IPS DF 19.7 (cell line): ENCODE measurements around the gene AFDN.
"Not testable (repeated sequence)": the region's sequence is repeated elsewhere in the genome, so short reads cannot be mapped to it uniquely, and the experiment has no call there.

ENCODE experiments used
- DNase-seq: peaks from one replicate; pipeline ENCODE4 v3.0.0-alpha.2; 2013; ENCODE audit warnings: low read depth, low spot score

Gene AFDN

GRCh38 chr6:167997642-167998041, 170.9 kb downstream of the AFDN start, which contains the start of gene KIF25:
KIF25 (plus strand) TSS chr6:167997671; CDS start chr6:168029586, 31,915 bp downstream.
- DNase-seq: no peak

GRCh38 chr6:167998215-167998614, 171.5 kb downstream of the AFDN start:
- no peak for DNase-seq

GRCh38 chr6:168000198-168001028, 173.7 kb downstream of the AFDN start:
- no peak for DNase-seq

GRCh38 chr6:168001029-168001332, 174.3 kb downstream of the AFDN start:
- no peak for DNase-seq

GRCh38 chr6:168001514-168001913, 174.8 kb downstream of the AFDN start:
- DNase-seq: not testable (repeated sequence)

- no peak for DNase-seq
These were observed 176.1 kb downstream of the AFDN start for GRCh38 chr6:168002804-168003203.

GRCh38 chr6:168004023-168004422, 177.3 kb downstream of the AFDN start:
- no peak for DNase-seq

GRCh38 chr6:168004945-168005344, 178.2 kb downstream of the AFDN start:
- DNase-seq: no peak

- DNase-seq: no peak
These were observed 179.1 kb downstream of the AFDN start for GRCh38 chr6:168005796-168006195.

- no peak for DNase-seq
These were observed 181.1 kb downstream of the AFDN start for GRCh38 chr6:168007592-168008338.

GRCh38 chr6:168009331-168009730, 182.6 kb downstream of the AFDN start:
- DNase-seq: no peak

GRCh38 chr6:168011291-168011690, 184.6 kb downstream of the AFDN start:
- DNase-seq: no peak

- DNase-seq: no peak
These were observed 185.9 kb downstream of the AFDN start for GRCh38 chr6:168012431-168013249.

- no peak for DNase-seq
These were observed 186.7 kb downstream of the AFDN start for GRCh38 chr6:168013250-168013915.

- DNase-seq: no peak
These were observed 187.7 kb downstream of the AFDN start for GRCh38 chr6:168014428-168014827.

GRCh38 chr6:168015009-168015408, 188.3 kb downstream of the AFDN start:
- DNase-seq: no peak

- no peak for DNase-seq
These were observed 188.9 kb downstream of the AFDN start for GRCh38 chr6:168015482-168016175.

GRCh38 chr6:168016176-168016620, 189.5 kb downstream of the AFDN start:
- no peak for DNase-seq

- no peak for DNase-seq
These were observed 190.2 kb downstream of the AFDN start for GRCh38 chr6:168016721-168017525.

- DNase-seq: no peak
These were observed 190.9 kb downstream of the AFDN start for GRCh38 chr6:168017629-168018028.
